H1 (cell line): ENCODE data around the gene FHL5.

ENCODE experiments used
- ZNF274 ChIP-seq: IDR thresholded peaks from 2 replicates; pipeline ENCODE4 v1.7.0; 2012; ENCODE audit warnings: low read length, borderline replicate concordance; ENCODE audit errors: extremely low read depth
- TF ChIP-seq, protein P1 (sequence below), 3 experiments: IDR thresholded peaks; 1 replicate in 2 of 3; 2 replicates in 1 of 3; pipeline versions ENCODE4 v1.5.1 to v1.6.1; 2011; ENCODE audit warnings: low read length in 3 of 3, mild to moderate bottlenecking in 3 of 3, inconsistent platforms in 2 of 3, low read depth in 1 of 3, moderate library complexity in 1 of 3; ENCODE audit not compliant: insufficient read depth in 1 of 3; ENCODE audit errors: control extremely low read depth in 1 of 3

DNA sequence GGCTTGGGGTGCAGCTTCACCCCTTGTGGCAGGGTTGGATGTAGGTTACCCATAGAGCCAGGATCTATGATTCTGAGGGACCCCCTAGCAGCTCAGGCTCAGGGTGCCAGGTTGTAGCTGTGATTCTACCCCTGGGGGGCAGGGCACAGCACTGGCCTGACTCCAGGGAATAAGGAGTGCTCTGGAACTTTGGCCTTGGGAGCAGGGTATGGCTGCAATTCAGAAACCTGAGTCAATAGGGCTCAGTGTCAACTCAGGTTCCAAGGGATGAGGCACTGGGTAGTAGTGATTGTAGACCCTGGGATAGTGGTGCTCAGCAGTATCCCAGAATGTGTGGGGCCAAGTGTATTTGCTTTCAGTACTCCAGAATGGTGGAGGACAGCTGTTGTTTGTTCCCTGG is 8.6 kb downstream of the FHL5 start:
- TF ChIP-seq, protein P1, sequence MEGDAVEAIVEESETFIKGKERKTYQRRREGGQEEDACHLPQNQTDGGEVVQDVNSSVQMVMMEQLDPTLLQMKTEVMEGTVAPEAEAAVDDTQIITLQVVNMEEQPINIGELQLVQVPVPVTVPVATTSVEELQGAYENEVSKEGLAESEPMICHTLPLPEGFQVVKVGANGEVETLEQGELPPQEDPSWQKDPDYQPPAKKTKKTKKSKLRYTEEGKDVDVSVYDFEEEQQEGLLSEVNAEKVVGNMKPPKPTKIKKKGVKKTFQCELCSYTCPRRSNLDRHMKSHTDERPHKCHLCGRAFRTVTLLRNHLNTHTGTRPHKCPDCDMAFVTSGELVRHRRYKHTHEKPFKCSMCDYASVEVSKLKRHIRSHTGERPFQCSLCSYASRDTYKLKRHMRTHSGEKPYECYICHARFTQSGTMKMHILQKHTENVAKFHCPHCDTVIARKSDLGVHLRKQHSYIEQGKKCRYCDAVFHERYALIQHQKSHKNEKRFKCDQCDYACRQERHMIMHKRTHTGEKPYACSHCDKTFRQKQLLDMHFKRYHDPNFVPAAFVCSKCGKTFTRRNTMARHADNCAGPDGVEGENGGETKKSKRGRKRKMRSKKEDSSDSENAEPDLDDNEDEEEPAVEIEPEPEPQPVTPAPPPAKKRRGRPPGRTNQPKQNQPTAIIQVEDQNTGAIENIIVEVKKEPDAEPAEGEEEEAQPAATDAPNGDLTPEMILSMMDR (IDR thresholded peaks at IDR 0.05; ENCODE audit: control extremely low read depth in 1 of 3, insufficient read depth in 1 of 3, low read depth in 1 of 3, low read length in 3 of 3) = no peak
- no peak for TF ChIP-seq ZNF274
